ENCODE measurements around the gene HNRNPR. TPM values are rescaled to one million over a fixed set of nuclear protein-coding genes. Genes with fewer than 3 reads are reported as not detected.
"Not testable (repeated sequence)": the region's sequence is repeated elsewhere in the genome, so short reads cannot be mapped to it uniquely, and the experiment has no call there.

HNRNPR gene
- polyA plus RNA-seq, 1 experiment = 79.3 TPM

DNA sequence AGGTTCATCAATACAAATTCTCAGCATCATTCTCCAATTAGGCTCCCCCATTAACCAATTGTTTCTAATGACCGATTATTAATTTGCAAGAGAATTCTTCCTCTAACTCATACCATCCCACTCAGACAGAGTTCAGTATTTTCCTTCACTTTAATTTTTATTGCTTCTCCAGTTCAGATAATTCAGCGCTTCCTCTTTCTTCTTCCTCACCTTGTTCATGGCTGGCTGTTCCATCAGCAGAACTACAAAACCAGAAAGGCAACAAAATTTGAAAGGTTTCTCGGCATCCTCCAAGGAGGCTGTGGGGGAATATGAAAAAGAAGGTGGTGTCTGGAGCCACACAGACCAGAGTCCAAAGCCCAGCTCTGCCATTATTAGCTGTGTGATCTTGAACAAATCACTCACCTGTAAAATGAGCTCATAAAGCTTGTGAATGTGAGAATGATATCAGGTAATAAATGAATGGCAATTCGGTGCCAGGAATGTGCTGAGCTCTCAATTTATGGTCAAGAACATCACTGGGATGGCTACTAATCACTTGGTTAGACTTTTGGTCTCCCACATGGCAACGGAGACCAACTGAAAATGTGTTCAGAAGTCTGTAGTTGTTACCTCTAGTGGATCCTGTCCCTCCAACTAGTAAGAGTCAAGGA is 37.3 kb upstream of the HNRNPR start:
- no peaks in the 10 kb centered on the region for H3K36me3 ChIP-seq (ENCODE audit: control insufficient read depth, insufficient read depth, low read length)
- no peak overlapping the region for H3K4me3 ChIP-seq (ENCODE audit: low read depth, low read length)
- POLR2A ChIA-PET = no interaction called here
- TF ChIP-seq, protein P1, sequence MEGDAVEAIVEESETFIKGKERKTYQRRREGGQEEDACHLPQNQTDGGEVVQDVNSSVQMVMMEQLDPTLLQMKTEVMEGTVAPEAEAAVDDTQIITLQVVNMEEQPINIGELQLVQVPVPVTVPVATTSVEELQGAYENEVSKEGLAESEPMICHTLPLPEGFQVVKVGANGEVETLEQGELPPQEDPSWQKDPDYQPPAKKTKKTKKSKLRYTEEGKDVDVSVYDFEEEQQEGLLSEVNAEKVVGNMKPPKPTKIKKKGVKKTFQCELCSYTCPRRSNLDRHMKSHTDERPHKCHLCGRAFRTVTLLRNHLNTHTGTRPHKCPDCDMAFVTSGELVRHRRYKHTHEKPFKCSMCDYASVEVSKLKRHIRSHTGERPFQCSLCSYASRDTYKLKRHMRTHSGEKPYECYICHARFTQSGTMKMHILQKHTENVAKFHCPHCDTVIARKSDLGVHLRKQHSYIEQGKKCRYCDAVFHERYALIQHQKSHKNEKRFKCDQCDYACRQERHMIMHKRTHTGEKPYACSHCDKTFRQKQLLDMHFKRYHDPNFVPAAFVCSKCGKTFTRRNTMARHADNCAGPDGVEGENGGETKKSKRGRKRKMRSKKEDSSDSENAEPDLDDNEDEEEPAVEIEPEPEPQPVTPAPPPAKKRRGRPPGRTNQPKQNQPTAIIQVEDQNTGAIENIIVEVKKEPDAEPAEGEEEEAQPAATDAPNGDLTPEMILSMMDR (IDR thresholded peaks at IDR 0.05; ENCODE audit: insufficient read depth, low read depth, low read length) = no peak
- CTCF ChIA-PET = interaction anchor here (1.1 kb wide), 1 partner anchor 22 kb away, joined by 3 read pairs; no protein-coding TSS in a partner anchor
- no peak for DNase-seq (ENCODE audit: low read depth)
- no peaks in the 10 kb centered on the region for H3K27me3 ChIP-seq (ENCODE audit: control insufficient read depth, insufficient read depth, low read length)

DNA sequence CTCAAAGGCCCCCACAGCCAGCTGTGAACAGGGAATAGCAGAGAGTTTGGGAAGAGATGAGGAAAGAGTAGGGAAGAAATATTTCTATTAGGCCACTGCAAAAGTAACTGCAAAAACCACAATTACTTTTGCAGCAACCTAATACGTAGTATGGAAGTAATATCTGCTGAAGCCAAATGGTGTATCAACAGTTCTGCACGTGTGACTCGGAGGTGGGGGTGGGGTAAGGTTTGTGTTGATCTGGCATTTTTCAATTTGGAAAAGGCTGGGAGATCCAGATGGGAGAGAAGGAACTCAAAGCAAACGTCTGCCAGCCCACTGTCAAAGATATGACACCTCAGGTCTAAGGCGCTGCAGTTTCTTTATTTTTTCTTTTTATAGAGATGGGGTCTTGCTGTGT is 36.6 kb upstream of the HNRNPR start:
- TF ChIP-seq, protein P1 (IDR thresholded peaks at IDR 0.05; ENCODE audit: insufficient read depth, low read depth, low read length) = no peak
- Histone ChIP-seq H3K27me3 (ENCODE audit: control insufficient read depth, insufficient read depth, low read length) (no peaks in the 10 kb centered on the region), H3K4me3 (ENCODE audit: low read depth, low read length) (no peak overlapping the region), H3K36me3 (ENCODE audit: control insufficient read depth, insufficient read depth, low read length) (no peaks in the 10 kb centered on the region)
- no peak for DNase-seq (ENCODE audit: low read depth)
- ChIA-PET POLR2A (no interaction called here), CTCF (interaction anchor here (2.4 kb wide), 1 partner anchor 22 kb away, joined by 9 read pairs; no protein-coding TSS in a partner anchor)

DNA sequence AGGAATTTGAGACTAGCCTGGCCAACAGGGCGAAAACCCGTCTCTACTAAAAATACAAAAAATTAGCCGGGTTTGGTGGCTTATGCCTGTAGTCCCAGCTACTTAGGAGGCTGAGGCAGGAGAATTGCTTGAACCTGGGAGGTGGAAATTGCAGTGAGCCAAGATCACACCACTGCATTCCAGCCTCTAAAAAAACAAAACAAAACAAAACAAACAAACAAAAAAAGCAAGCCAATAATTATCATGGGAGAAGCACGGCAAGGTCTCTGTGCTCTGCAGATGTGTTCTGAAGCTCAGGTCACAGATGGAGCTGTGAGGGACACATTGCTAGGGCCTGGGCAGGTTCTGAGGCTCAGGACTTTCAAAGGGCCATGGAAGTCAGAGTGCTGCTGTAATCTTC is 36.2 kb upstream of the HNRNPR start:
- H3K27me3 ChIP-seq (ENCODE audit: control insufficient read depth, insufficient read depth, low read length); DNase-seq (ENCODE audit: low read depth); H3K4me3 ChIP-seq (ENCODE audit: low read depth, low read length); H3K36me3 ChIP-seq (ENCODE audit: control insufficient read depth, insufficient read depth, low read length); POLR2A ChIA-PET: not testable (repeated sequence)
- CTCF ChIA-PET = interaction anchor here (2.4 kb wide), 1 partner anchor 23 kb away, joined by 9 read pairs; no protein-coding TSS in a partner anchor

DNA sequence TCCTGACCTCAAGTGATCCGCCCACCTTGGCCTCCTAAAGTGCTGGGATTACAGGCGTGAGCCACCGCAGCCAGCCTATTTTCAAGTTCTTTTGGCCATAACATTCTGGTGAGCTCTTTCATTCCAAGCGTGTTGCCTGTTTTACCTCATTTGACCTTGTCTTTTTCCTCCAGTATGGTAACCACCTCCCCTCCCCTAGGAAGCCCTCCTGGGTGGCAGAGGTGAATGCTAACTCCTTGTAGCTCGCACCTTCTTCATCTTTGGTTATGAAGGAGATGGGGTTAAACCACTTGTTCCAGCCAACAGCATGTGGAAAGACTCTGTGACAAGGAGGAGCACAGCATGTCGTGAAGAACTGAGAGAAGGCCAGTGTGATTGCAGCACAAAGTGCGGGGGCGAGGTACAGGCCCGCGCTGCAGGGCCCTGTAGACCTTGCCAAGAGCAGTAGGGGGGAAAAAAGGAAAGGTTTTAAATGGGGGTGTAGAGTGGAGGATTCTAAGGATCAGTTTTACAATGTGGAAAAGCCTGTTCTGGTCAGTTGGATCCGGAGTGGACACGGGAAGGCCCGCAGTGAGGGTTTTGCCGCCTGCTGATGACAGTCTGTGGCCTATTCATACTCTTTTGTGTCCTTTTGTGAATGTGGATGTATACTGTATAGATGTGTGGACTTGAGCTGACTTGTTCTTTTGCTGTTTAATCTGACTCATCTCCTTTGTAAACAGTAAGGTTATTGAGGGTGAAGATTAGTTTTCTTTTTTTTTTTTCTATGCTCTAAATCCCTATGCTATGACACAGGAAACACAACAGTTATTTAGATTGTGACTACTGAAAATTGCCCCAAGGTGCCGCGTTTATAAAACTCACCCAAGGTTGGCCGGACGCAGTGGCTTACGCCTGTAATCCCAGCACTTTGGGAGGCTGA is 33.1 kb upstream of the HNRNPR start:
- peak; percentile 79 for DNase-seq (ENCODE audit: low read depth)
- ChIA-PET CTCF (interaction anchor here (1.6 to 2.0 kb wide), 2 partner anchors 25 to 27 kb away, joined by 5 to 9 read pairs; no protein-coding TSS in a partner anchor), POLR2A (interaction anchor here (0.6 to 0.7 kb wide), 3 partner anchors 33 to 192 kb away, joined by 6 to 8 read pairs (median 8); partner anchors contain the start of gene HNRNPR)

DNA sequence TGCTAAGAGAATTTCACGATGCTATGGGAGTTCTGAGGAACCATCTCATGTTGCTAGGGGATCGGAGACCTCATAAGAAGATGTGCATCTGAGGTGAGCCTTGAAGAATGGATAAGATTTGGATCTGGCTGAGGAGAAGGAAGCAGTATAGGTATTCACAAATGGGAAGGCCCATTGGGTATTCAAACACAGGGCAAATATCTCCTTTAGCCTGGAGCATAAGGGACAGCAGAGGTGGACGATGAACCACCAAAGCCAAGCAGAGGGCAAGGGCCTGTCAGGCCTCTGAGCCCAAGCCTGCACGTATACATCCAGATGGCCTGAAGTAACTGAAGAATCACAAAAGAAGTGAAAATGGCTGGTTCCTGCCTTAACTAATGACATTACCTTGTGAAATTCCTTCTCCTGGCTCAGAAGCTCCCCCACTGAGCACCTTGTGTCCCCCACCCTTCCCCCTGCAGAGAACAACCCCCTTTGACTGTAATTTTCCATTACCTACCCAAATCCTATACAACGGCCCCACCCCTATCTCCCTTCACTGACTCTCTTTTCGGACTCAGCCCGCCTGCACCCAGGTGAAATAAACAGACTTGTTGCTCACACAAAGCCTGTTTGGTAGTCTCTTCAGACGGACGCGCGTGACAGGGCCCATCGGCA is 30.1 kb upstream of the HNRNPR start:
- POLR2A ChIA-PET; DNase-seq (ENCODE audit: low read depth); H3K36me3 ChIP-seq (ENCODE audit: control insufficient read depth, insufficient read depth, low read length); H3K4me3 ChIP-seq (ENCODE audit: low read depth, low read length); H3K27me3 ChIP-seq (ENCODE audit: control insufficient read depth, insufficient read depth, low read length): not testable (repeated sequence)
- CTCF ChIA-PET = interaction anchor here (1.0 kb wide), 1 partner anchor 29 kb away, joined by 3 read pairs; no protein-coding TSS in a partner anchor

More for the DNA sequence above, 33.1 kb upstream of the HNRNPR start:
- Histone ChIP-seq H3K36me3 (ENCODE audit: control insufficient read depth, insufficient read depth, low read length) (no peaks in the 10 kb centered on the region), H3K27me3 (ENCODE audit: control insufficient read depth, insufficient read depth, low read length) (no peaks in the 10 kb centered on the region), H3K4me3 (ENCODE audit: low read depth, low read length) (no peak overlapping the region)
- TF ChIP-seq, protein P1 (IDR thresholded peaks at IDR 0.05; ENCODE audit: insufficient read depth, low read depth, low read length) = no peak

Data from BJ (cell line).